Chondrocyte (in vitro differentiated cells): ENCODE results near the gene TTC33. TPM values are rescaled to one million over a fixed set of nuclear protein-coding genes. Genes with fewer than 3 reads are reported as not detected.

Source experiments
- DNase-seq: peaks from one replicate; pipeline ENCODE4 v3.0.0; 2021; ENCODE audit warnings: mixed read lengths, low spot score
- H3K27ac Mint-ChIP-seq: one replicate; pipeline ENCODE4 v1.8.0; 2021; ENCODE audit warnings: mild to moderate bottlenecking, moderate library complexity, mixed read lengths; ENCODE audit not compliant: unreplicated experiment
- H3K27me3 Mint-ChIP-seq: 2 replicates; pipeline ENCODE4 v1.8.0; 2021; ENCODE audit warnings: low read depth, mixed read lengths
- H3K36me3 Mint-ChIP-seq: 2 replicates; pipeline ENCODE4 v1.8.0; 2021; ENCODE audit warnings: low read depth, mixed read lengths
- H3K4me1 Mint-ChIP-seq: 2 replicates; pipeline ENCODE4 v1.8.0; 2021; ENCODE audit warnings: low read depth, mild to moderate bottlenecking, mixed read lengths
- H3K4me3 Mint-ChIP-seq: one replicate; pipeline ENCODE4 v1.8.0; 2021; ENCODE audit warnings: mild to moderate bottlenecking, moderate library complexity, mixed read lengths; ENCODE audit not compliant: unreplicated experiment
- H3K9me3 Mint-ChIP-seq: 2 replicates; pipeline ENCODE4 v1.8.0; 2021; ENCODE audit warnings: low read depth, mixed read lengths
- CTCF ChIP-seq: fragments of 200-600 bp; sonication (generic); IDR thresholded peaks from 2 replicates; pipeline ENCODE4 v1.5.0; 2021; ENCODE audit warnings: antibody characterized with exemption, mild to moderate bottlenecking, moderate library complexity
- long read RNA-seq: library from polyadenylated mRNA; stranded (forward); transcript quantifications from one replicate; pipeline ENCODE4 v2.0.0, GENCODE V29; 2021
- total RNA-seq: library from RNA; stranded (reverse); gene quantifications from 3 replicates; pipeline ENCODE4 v1.2.1, GENCODE V29; 2021

TTC33 gene
- 14.3 to 17.3 TPM (median 15.0 TPM) in 3 replicates for total RNA-seq
- long read RNA-seq, transcript TTC33-201 (5 exons, 2,612 nt), result major isoform, 31 of 34 reads
- long read RNA-seq, partial matches to known transcripts, result 0 of 34 reads
- long read RNA-seq, other reads (novel, unspliced or antisense), result 1 of 34 reads

GRCh38 chr5:40755407-40756365 is at the start of gene TTC33:
Gene TTC33, minus strand, starts transcription at chr5:40755961. Its CDS starts 8,943 bp downstream, at chr5:40747018.
- H3K27ac Mint-ChIP-seq, result no peak within 1 kb of the TSS
- no peak within 1 kb of the TSS for H3K4me3 Mint-ChIP-seq
- peaks cover 4% of the 10 kb centered on the region for H3K36me3 Mint-ChIP-seq
- peaks cover 4% of the 10 kb centered on the region for H3K9me3 Mint-ChIP-seq
- peak; percentile 96 for DNase-seq
- no peaks in the 10 kb centered on the region for H3K27me3 Mint-ChIP-seq
- no peaks in the 10 kb centered on the region for H3K4me1 Mint-ChIP-seq
- TF ChIP-seq CTCF, result peak; percentile 79

GRCh38 chr5:40801771-40802562 is 46.2 kb upstream of the TTC33 start:
- H3K27me3 Mint-ChIP-seq, result no peaks in the 10 kb centered on the region
- TF ChIP-seq CTCF, result no peak
- H3K9me3 Mint-ChIP-seq, result no peaks in the 10 kb centered on the region
- peaks cover 16% of the 10 kb centered on the region for H3K4me1 Mint-ChIP-seq
- no peaks in the 10 kb centered on the region for H3K36me3 Mint-ChIP-seq
- no peak overlapping the region for H3K27ac Mint-ChIP-seq
- H3K4me3 Mint-ChIP-seq, result no peak overlapping the region
- no peak for DNase-seq

GRCh38 chr5:40799258-40799657 is 43.5 kb upstream of the TTC33 start:
- no peaks in the 10 kb centered on the region for H3K9me3 Mint-ChIP-seq
- no peak for TF ChIP-seq CTCF
- no peaks in the 10 kb centered on the region for H3K36me3 Mint-ChIP-seq
- H3K27ac Mint-ChIP-seq, result peak overlapping the region; percentile 91
- DNase-seq, result no peak
- H3K27me3 Mint-ChIP-seq, result no peaks in the 10 kb centered on the region
- peak overlapping the region; percentile 90 for H3K4me3 Mint-ChIP-seq
- H3K4me1 Mint-ChIP-seq, result peaks cover 33% of the 10 kb centered on the region

DNA sequence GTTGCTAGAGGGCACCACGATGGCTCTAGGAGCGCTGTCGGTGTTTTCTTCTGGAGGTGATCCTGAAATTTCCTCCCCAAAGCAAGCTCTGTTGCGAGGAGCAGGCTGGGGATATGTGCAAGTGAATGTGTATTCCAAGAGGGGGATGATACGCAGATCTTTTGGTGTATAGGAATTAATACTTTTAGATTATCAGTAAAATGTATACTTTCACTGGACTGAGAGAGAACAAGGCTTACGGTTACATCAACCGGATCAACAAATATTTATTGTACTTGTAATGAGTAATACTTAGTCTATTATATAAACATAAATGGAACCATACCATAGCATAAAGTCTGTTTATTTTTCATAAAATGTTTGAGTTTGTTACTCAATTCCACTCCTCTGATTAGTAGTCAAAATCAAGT is 43.0 kb upstream of the TTC33 start:
- H3K4me3 Mint-ChIP-seq, result peak overlapping the region; percentile 90
- H3K36me3 Mint-ChIP-seq, result no peaks in the 10 kb centered on the region
- TF ChIP-seq CTCF, result no peak
- DNase-seq, result no peak
- peak overlapping the region; percentile 91 for H3K27ac Mint-ChIP-seq
- H3K4me1 Mint-ChIP-seq, result peaks cover 33% of the 10 kb centered on the region
- H3K27me3 Mint-ChIP-seq, result no peaks in the 10 kb centered on the region
- no peaks in the 10 kb centered on the region for H3K9me3 Mint-ChIP-seq
